Activated CD4-positive, alpha-beta T cell treated with anti-CD3 and anti-CD28 coated beads for 4 hours (primary cell): ENCODE data around the gene HERC2.
"Not testable (repeated sequence)": the region's sequence is repeated elsewhere in the genome, so short reads cannot be mapped to it uniquely, and the experiment has no call there.

Source experiments
- DNase-seq, 2 donors: peaks; one replicate each; pipeline ENCODE4 v3.0.0-alpha.2; 2020

The HERC2 gene

DNA sequence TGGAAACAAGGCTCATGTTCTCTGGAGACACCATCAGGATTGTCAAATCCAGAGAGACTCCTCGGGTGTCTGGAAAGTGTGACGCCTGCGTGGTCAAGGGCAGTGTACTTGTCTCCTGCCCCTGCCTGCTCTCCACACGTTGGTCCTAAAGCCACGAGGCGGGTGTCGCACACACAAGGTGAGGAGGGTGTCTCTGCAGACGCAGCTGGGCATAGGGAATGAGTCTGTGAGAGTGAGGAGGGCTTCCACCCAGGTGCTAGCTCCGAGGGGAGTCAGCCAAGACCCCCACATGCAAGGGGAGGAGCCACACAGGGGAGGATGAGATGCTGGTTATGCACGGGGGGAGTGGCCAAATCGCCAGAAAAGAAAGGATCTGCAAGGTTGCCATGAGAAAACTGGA is 194.9 kb downstream of the HERC2 start:
- DNase-seq = no peak

DNA sequence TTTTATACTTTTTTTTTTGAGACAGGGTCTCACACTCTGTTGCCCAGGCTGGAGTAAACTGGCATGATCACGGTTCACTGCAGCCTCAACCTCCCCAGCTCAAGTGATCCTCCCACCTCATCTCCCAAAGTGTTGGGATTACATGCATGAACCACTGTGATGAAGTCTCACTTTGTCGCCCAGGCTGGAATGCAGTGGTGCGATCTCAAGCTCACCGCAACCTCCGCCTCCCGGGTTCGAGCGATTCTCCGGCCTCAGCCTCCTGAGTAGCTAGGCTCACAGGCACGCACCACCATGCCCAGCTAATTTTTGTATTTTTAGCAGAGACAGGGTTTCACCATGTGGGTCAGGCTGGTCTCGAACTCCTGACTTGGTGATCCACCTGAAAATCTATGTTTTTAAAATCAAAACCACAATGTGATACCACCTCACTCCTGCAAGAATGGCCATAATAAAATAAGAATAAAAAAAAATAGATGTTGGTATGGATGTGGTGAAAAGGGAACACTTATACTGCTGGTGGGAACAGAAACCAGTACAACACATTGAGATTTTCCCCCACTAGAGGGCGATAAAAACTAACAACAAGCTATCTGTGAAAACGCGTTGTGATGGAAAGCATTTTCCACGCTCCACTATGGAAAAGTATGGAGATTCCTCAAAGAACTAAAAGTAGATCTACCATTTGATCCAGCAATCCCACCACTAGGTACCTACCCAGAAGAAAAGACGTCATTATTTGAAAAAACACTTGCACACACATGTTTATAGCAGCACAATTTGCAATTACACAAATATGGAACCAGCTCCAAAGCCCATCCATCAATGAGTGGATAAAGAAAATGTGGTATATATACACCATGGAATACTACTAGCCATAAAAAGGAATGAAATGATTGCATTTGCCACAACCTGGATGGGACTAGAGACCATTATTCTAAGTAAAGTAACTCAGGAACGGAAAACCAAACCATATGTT is 196.0 kb downstream of the HERC2 start:
- no peak for DNase-seq

DNA sequence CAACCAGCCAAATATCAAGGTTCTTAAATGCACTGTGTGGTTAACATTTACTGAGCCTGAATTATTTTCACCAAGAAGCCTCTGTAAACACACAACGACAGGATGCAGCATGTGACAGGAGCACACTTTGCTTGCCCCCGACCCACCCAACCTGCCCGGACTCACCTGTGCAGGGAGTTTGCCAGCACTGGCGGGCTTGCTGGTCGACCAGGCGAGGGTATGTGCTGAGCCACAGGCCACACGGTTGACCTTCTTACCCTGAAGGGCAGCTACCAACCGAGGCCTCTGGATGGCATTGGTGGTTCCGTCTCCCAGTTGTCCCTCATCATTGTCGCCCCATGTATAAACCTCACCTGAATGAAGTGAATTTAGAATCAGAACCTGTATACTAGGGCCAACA is 197.1 kb downstream of the HERC2 start:
- DNase-seq = no peak

DNA sequence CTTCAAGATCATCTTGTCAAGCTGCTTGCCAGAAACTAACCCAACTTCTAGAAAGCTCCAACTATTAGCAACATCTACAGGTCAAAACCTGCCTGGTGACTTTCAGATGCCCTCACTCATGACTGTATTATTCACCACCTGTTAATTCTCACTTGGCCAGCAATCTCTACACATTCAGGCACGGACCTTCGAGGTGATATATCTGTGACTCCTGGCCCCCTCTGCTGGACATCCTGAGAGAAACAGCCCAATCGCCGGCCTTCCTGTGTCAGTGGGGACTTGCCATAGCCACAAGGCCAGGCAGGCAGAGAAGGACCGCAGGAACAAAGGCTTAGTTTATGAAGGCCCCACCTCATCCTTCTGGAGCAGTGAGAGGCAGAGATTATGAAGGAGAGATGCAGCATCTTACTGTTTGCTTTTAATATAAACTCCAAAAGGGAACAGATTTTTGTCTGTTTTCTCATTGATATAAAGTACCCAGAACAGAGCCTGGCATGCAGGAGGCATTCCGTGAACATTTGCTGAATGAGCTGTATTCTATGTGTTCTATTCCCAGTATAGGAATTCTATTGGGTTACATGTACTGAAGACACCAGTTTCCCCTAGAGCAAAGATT is 198.5 kb downstream of the HERC2 start:
- DNase-seq = peak in 1 of 2 donors; percentile 51

DNA sequence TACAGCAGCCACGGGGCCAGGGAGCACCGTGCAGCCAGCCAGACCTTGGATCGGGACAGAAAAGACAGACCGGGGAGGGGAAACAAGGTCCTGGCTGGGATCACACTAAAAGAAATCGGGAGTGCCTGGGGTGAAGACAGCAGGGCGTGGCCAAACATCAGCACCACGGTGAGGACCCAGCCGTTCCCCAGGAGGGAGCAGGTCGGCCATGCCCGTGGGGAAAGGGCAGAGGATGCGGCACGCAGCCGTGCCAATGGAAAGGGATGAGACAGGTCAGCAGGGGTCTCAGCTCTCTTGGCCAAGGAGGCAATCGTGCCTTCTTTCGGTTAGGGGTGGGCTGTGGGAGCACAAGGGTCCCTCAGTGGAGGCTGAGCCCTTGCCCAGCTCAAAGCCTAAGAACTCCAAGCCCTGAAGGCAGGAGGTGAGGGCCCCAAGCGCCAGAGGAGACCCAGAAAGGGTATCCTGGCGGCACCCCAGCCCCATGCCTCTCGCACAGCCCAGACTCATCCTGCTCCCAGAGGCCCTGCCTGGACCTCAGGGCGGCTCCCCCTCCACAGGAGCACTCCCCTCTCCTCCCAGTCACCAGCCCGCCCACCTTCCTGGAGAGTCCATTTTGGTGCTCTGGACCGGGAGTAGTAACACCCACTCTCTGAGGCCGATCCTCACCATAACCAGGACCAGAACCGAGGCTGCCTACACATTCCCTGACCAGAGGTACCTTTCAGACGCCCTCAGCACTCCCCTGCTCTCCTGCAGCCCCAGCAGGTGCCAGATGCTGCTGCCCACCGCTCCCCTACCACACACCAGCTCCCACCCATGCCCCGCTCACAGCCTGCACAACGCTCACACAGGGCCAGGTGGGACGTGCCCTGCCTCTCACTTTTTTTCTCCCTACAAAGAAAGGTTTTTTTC is 199.7 kb downstream of the HERC2 start:
- DNase-seq = no peak

DNA sequence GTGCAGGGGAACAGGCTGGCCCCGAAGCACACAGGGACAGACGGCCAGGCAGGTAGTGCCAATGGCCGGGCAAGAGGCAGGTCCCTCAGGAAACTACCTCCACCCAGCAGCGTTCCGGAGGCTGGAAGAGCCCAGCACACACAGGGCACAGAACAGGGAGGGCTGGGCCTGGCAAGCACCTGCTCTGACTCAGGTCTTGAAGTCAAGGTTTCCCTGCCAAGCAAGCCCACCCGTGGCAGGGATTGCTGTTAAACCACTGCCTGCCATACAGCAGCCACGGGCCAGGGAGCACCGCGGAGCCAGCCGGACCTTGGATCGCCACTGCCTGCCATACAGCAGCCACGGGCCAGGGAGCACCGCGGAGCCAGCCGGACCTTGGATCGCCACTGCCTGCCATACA is 200.4 kb downstream of the HERC2 start:
- DNase-seq = not testable (repeated sequence)

DNA sequence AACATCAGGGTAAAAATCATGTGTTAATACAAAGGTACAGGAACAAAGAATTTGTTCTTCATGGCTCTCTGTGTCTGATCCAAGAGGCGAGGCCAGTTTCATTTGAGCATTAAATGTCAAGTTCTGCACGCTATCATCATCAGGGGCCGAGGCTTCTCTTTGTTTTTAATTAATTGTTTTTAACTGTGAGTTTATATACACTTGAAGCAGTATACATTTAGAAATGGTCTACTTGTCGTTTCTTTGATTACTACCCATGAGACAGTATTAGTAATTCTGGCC is 201.7 kb downstream of the HERC2 start:
- DNase-seq = no peak

DNA sequence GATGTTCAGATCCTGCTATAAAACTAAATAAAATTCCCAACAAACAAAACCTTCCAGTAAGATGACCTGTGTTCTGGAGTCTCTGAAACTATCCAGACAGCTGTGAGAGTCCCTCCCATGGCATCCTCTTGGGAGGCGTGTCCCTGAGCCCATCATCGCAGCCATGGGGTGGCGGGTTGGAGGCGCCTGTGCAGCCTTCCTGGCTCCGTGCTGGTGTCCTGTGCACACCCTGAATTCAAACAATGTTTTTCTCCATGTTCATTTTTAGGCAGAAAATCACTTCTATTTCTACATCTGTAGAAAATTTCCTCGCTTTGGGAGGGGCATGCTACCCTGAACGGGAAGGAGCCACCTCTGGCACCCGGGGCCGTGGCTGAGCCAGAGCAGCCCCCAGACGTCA is 203.4 kb downstream of the HERC2 start:
- DNase-seq = no peak

DNA sequence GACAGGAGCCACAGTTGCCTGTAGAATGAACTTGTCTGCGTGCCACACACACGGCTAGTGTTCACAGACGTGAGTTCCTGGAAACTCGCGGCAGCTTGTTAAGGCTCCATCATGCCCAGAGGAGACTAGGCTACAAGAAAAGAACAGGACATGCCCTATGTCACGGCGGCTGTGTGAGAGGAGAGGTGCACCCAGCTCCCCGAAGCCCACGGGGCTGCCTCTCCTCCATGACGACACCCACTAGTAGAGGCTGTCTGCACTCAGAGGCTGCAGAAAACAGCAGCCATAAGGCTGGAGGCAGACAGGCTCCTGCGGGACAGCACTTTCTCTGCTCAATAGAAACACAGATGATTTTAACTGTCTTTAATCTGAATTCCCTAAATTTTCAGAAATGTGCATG is 203.9 kb downstream of the HERC2 start:
- no peak for DNase-seq

DNA sequence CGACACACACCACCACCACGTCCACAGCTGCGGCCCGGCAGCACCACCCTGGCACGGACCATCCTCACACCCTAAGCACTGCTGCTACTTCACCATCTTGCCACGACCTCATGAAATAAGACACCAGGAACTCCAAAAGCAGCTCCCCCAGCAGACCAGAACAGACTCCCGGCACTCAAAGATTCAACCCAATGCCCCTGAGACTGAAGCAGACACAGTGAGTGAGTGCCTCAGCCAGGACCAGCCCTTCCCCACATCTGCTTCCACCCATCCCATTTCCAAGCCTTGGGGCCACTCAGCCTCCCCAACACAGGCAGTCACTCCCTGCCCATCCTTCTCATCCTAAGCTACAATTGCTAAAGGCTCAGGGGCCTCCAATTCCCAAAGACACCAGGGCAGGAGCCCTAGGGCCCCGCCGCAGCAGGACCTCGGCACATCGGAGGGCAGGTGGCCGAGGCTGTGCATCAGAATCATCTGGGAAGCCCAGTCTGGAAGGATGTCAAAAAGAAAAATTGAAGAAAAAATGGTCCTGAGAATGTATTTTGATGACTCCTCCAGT is 204.5 kb downstream of the HERC2 start:
- no peak for DNase-seq

DNA sequence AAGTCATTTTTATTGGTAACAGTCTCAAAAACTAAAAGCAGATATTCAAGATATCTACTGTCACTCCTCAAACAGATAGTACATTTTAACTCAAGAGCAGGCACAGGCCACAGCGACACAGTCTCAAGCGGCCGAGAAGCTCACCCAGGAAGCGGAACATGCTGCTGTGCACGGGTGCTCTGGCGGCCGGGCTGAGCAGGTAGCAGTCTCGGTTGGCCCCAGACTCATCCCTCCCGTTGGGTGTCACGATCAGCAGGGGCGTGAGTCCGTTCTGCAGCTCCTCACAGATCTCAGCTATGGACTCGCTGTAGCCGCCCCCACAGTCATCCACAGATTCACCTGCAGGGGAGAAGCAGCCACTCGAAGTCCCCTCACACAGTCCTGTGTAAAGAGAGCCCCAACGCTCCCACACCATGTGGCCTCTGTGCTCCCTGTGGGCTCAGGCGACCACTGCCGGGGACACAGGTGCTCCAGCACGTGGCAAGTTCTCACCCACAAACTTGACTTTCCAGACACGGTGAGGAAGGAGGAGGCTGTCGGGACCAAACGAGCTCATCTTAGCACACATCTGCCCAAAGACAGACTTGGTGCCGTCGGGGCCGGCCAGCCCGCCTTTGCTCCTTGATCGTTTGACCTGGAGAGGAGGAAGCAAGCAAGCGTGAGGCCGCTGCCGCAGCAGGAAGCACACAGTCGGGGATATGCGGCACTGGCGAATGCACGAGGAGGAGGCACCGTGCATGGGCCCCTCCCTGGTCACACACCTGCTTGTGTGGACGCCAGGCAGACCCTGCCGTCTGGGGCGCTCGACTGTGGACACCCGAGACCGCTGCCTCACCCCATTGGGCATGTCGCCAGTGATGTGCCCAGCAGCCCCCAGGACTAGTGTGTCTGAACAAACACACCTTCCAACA is 205.2 kb downstream of the HERC2 start:
- no peak for DNase-seq

DNA sequence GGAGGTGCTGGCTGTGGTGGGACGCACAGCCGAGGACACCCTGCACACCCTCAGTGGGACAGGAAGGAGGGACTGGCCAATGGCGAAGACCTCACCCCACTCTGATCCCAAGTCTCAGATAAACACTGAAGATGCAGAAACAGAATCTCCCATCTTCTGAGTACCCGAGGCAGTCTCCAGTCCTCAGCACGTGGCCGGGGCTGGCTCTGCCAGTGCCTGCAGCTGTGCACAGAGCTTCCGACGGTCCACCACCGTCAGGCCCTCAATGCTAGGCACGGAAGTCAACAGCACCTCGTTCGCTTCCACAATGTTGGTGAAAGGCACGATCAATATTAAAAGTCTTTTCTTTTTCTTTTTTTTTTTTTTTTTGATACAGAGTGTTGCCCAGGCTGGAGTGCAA is 206.1 kb downstream of the HERC2 start:
- no peak for DNase-seq

DNA sequence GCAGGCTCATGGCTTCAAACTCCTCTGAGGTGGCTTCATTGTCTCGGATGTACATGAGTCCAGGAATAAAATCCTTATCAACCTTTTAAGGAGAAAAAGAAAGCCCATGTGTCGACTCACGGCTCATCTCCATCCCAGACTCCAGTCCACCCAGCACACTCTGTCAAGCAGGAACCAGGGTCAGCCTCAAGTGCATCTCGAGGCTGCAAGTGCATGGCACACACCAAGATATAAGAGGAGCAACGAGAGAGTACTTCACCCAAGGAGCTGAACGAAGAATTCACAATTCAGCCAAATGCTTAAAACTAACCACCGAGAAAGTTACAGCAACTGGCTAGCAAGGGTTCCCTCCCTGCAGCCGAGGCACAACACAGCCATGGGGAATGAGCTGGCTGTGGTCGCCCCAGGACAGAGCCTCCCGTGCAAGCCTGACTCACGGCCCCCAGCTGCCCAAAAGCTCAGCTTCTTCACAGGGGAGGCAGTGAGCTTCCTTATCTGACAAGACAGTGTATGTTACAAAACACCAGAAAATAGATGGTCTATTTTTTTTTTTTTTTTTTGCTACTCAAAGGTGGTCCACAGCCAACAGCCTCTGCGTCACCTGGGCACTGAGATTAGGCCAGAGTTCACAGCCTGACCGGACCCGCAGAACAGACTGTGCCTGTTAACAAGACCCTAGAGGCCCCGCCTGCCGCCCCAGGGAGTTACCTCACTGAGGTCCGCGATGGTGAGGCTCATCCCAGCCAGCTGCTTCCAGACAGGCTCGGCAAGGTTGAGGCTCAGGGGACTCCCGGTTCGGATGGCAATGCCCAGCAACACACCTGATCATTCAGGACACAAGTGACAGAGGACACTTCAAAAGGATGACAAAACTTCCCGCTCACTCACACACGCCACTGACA is 207.0 kb downstream of the HERC2 start:
- DNase-seq = no peak

DNA sequence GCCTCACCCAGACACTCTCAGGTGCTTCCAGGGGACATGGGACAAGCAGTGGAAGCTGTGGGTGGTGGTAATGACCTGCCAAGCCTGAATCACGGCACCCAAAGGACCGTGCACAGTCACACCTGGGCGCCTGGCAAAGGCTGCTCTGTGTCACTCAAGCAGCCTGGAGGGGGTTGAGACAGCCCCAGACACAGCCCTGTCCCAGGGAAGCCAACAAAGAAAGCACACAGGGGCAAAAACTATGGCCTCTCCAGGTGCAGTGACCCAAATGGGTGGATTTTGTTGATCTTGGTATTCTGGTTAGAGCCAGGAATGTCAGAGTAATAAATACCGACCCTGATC is 207.9 kb downstream of the HERC2 start:
- DNase-seq = no peak

DNA sequence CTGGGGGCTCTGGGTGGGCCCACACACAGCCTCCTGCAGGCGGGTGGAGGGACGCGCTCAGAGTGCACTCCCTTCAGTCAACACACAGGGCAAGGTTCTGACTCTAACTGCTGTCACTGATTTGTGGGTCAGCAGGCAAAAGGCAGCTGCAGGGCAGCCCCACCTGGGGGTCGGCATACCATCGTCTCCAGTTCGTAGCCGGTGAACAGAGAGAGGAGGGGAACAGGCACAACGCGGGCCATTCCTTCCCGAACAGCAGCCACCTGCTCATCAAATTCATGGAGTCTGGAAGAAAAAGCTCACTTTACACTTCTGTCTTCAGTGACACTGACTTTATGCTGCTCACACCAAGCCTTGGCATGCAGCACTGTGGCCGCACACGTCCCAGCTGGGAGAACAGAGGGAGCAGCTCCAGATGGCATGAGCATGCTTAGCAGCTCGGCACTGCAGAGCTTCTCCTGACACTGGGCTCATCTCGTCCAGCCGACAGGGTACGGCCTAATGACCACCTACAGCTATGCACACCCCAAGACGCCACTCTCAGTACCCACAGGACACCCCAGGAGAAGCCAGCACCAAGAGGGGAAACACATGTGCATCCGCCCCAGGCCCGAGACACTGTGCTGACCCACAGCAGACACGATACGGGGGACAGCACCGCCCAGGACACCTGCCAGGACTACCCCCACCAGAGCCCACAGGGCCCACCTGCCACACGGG is 208.4 kb downstream of the HERC2 start:
- no peak for DNase-seq

DNA sequence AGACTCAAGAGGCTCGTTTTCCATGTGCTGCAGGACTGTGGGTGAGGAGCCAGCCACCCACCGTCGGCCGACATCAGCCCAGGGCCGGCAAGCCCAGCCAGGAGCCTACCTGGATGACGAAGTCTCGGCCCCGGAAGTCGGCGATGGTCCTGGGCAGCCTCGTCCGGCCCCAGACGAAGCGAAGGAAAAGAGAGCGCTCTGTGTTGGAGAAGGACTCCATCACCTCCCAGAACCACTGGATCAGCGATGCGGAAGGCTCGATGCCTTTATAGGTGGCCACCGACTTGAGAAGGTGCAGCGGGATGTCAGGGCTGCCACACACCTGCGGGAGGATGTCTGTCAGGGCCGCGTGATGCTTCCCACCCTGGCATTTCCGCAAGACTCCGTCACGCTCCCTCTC is 209.0 kb downstream of the HERC2 start:
- DNase-seq = no peak

DNA sequence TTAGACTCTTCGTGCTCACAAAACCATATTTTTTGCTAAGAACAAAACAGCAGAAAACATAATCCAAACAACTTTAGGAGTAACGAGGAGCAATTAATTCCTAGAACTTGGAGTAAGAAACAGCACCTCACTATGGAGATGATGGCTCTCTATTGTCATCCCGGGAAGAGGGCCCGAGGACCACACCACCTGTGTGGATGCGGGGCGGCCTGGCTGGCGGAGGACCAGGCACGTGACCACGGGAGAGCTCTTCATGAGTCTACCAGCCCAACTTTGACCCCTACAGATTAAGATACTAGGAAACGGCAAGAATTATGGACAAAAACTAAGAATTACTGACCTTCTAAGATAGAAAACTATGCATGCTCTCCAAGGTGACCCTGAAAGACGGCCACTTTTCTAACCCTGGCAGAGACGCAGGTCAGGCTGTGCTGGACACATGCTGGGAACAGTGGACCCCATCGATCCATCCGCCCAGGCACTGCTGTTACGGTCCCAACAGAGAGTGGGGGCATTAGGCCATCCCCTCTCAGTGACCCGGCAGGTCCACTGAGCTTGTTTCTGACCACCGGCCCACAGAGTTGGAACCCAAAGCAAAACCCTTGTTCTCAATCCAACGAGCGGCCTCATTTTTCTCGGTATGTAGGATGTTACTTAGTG is 209.7 kb downstream of the HERC2 start:
- DNase-seq = no peak

DNA sequence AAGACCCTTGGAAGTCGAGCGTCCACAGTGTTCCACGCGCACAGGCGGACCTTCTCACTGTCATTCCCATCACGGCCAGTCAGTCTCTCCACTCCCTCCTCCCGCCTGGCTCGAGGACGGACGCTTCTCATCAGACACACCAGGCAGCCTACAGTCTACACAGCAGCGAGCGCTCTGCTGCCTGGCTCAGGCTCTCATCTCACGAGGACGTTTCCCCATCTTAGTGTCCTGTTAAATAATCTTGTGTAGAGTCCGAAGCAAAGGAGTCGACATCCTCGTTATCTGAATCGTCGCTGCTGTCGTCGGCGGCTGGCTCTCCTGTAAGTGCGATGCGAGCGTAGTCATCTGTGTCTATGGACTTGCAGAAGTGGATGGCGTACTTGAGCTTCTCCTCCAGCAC is 210.4 kb downstream of the HERC2 start:
- DNase-seq = no peak

DNA sequence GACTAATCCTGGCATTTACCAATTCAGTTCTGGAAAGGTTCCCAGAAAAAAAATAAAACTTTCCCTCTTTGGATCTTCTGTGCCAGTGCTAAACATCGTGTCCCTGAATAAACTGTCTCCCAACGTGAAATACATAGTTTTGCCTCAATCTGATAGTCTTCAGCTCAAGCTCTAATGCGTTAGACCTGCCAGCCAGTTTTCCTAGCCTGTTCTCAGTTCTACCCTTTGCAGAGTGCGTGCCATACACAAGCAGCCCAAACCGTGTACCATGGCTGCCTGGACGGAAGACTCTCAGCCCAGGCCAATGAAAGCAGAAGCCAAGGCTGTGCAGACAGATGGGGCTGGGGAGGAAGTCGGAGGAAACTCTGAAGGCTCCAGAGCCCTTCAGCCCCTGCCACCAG is 211.5 kb downstream of the HERC2 start:
- no peak for DNase-seq
